GM11168 (cell line): ENCODE results near the gene PDIA2.
"Not testable (repeated sequence)": the region's sequence is repeated elsewhere in the genome, so short reads cannot be mapped to it uniquely, and the experiment has no call there.

Experiments used
- in situ Hi-C: fragments of 300-500 bp; cut with MboI; formaldehyde crosslinking; loops from one replicate; pipeline ENCODE4 v1.12.0; 2022; ENCODE audit warnings: low sequenced_read_pairs; ENCODE audit not compliant: unreplicated experiment

PDIA2 gene, protein sequence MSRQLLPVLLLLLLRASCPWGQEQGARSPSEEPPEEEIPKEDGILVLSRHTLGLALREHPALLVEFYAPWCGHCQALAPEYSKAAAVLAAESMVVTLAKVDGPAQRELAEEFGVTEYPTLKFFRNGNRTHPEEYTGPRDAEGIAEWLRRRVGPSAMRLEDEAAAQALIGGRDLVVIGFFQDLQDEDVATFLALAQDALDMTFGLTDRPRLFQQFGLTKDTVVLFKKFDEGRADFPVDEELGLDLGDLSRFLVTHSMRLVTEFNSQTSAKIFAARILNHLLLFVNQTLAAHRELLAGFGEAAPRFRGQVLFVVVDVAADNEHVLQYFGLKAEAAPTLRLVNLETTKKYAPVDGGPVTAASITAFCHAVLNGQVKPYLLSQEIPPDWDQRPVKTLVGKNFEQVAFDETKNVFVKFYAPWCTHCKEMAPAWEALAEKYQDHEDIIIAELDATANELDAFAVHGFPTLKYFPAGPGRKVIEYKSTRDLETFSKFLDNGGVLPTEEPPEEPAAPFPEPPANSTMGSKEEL

DNA sequence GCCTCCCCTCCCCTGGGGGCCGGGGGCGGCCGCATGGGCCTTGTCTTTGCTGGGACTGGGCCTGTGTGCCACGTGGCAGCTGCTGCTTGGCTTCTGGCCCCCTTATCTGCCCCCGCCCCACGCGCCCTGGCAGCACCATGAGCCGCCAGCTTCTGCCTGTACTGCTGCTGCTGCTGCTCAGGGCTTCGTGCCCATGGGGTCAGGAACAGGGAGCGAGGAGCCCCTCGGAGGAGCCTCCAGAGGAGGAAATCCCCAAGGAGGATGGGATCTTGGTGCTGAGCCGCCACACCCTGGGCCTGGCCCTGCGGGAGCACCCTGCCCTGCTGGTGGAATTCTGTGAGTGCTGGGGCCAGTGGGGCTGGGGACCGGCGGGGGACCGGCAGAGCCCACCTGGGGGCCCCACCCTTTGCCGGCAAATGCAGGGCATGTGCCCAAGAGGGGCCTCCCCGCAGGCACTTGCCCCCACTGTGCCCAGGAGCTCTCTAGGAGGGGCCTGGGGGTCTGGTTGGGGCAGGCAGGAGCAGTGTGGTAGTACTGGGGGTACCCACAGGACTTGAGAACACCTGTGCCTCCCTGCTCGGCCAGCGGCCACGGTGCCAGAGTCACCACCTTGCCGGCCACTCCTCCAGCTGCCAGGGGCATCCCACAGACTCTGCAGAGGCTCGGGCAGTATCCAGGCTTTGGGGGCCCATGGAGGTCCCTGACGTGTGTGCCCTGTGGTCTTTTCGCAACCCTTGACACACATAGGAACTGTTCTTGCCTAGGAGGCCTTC, at the start of gene PDIA2:
Gene PDIA2, plus strand, starts transcription at position 132 of the 773 bp plus-strand sequence. Its CDS starts 6 bp downstream, at position 138.
- in situ Hi-C loops, result no loop called here

DNA sequence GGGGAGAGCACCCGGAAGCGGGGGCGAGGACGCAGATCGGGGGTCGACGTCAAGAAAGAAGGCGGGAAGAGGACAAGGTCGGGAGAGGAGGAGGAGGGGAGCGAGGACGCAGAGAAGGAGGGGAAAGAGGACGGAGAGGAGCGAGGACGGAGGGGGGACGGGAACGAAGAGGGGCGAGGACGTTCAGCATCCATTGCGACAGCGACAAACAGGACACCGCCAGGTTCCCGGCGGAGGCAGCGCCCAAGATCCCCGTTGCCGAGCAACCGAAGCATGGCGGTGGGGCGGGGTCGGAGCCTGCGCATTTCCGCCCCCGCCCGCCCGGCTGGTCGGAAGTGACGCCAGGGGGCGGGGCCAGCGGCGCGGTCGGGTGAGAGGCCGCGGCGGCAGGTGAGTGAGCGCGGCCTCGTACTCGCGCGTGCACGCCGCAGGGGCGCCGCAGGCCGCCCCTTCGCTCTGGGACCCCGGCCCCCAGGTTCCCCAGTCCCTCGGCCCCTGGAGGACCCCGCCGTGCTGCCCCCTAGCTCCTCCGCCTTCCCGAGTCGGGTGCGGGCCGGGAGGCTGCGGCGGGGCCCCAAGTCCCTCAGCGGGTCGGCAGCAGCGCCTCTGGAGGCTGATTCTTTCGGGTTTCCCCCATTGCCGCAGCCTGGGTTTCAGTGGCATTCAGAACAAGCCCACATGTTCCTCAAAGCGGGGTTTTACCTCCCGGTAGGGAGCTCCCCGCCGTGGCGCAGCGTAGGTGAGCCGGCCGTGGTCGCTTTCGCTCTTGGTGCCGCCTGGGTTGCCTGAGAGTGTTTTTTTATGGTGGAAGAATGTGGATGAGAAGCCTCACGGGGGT, 48.3 kb upstream of the PDIA2 start, which contains the start of gene FAM234A:
Gene FAM234A, plus strand, starts transcription at position 354 of the 838 bp plus-strand sequence. CDS start 19,593 bp downstream, outside the sequence.
- in situ Hi-C loops, result no loop called here

DNA sequence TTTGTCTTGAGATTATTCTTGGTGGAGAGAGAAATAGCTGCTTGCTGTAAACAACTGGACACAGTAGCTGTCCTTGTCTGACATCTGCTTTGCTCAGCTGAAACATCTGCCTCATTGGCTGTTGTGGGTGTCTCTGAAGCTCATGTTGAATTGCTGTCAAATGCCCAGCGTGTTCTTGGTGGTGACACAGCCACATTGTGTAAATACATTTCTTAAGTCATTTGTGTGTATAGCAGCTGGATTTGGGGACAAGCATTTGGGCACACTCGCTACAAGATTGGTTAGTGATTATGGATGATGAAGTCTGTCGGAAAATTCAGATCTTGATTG, 43.1 kb upstream of the PDIA2 start:
- in situ Hi-C loops, result no loop called here

DNA sequence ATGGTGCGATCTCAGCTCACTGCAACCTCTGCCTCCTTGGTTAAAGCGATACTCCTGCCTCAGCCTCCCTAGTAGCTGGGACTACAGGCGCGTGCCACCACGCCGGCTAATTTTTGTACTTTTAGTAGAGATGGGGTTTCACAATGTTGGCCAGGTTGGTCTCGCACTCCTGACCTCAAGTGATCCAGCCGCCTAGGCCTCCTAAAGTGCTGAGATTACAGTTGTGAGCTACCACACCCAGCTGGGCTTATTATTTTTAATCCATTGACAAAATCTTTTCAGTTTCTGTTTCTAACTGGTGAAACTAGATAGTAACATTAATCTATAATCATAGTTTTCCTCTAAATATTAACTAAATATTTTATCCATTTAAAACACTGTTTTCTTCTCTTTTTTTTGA, 42.4 kb upstream of the PDIA2 start:
- in situ Hi-C loops, result no loop called here

DNA sequence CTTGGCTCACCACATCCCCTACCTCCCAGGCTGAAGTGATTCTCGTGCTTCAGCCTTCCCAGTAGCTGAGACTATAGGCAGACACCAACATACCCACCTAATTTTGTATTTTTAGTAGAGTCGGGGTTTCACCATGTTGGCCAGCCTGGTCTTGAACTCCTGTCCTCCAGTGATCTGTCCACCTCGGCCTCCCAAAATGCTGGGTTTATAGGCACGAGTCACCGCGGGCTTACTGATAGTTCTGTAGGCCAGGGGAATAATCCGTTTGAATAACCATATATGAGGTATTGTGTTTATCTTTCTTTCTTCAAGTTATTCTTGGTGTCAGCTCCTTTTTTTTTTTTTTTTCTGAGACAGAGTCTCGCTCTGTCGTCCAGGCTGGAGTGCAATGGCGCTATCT, 40.7 kb upstream of the PDIA2 start:
- in situ Hi-C loops, result no loop called here

DNA sequence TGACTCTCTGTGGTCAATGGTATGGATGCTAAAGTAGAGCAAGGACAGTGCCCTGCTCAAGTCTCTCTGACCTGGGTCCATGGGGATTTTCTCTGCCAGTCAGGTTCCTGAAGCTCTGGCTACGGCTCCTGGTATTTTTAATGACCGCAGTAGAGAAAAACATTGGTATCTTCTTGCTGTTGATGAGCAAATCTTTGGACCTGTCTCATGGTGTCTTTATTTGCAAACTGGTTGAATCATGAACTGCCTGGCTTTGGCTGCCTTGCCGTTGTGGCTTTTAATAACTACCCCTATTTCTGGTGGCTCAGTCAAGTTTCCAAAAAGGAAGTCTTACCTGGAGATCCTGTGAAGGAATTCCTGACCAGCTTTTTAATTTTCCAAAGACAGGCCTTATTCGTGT, 39.6 kb upstream of the PDIA2 start:
- in situ Hi-C loops, result no loop called here

DNA sequence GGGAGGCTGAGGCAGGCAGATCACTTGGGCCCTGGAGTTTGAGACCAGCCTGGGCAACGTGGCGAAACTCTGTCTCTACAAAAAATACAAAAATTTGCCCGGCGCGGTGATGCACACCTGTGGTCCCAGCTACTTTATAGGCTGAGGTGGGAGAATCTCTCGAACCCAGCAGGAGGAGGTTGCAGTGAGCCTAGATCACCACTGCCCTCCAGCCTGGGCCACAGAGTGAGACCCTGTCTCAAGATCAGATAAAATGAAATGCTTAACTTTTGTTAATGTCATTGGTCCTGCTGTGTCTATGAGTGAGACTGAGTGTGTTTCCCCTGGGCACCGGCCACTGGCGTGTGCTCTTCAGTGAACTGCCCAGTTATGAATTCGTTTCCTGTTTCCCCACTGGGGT, 37.9 kb upstream of the PDIA2 start:
- in situ Hi-C loops, result no loop called here

DNA sequence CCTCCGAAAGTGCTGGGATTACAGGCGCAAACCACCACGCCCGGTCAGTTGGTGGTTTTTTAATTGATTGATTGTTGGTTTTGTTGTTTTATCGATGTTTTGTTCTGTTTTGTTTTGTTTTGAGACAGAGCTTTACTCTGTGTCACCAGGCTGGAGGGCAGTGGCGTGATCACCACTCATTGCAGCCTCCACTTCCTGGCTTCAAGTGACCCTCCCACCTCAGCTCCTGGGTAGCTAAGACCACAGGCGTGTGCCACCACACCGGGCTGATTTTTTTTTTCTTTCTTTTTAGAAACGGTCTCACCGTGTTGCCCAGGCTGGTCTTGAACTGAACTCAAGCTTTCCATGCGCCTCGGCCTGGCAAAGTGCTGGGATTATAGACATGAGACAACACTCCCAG, 35.9 kb upstream of the PDIA2 start:
- in situ Hi-C loops, result no loop called here

DNA sequence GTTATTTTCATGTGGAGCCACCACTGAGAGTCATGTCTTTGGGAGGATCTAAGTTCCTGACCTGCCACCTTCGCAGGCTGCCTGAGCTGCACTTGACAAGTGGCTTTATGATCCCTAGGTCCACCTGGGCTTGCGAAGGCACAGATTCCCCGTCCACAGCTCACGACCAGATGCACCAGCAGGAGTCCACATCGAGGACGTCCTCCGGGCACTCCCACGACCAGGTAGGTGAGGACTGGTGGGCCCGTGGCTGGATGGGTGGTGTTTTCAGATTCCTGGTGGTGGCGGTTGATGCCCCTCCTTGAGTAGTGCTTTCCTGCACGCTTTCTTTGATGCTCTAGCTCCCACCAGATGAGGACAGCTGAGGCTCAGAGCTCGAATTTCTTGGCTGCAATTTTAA, 33.5 kb upstream of the PDIA2 start:
- in situ Hi-C loops, result no loop called here

DNA sequence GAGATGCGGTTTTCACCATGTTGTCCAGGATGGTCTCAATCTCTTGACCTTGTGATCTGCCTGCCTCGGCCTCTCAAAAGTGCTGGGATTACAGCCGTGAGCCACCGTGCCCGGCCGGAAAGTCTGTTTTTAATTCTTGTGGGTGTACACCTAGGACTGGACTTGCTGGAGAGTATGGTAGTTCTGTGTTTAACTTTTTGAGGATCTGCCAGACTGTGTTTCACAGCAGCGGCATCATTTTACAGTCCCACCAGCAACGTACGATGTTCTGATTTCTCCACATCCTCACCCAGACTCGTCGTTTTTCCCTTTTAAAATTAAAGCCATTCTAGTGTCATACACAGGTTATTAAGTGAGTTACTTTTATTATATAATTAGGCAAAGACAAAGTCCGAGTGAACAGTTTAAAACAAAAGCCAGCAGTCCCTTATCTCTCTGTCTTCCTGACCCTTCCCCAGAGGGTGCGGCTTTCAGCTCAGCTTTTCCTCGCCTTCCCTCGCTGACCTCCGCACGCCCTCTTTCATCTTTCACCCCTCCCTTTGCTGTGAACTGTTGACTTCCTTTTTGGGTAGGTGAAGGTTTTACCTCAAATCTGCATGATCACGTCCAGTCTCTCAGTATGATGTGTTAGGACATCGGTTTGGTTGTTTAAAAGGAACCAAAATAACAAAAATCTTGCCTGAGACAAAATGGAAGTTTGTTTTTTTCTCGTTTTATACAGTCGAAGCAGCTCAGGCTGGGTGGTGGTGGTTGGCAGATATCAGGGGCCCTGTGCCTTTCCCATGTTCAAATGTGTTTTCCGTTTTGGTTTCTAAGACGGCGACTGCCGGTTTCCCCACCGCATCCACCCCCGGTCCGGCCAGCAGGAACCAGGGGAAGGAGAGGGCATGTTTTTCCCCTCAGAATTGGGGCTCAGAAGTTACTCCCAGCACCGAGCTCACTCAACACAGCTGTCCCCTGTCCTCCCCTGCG, 30.3 kb upstream of the PDIA2 start:
- in situ Hi-C loops, result no loop called here

DNA sequence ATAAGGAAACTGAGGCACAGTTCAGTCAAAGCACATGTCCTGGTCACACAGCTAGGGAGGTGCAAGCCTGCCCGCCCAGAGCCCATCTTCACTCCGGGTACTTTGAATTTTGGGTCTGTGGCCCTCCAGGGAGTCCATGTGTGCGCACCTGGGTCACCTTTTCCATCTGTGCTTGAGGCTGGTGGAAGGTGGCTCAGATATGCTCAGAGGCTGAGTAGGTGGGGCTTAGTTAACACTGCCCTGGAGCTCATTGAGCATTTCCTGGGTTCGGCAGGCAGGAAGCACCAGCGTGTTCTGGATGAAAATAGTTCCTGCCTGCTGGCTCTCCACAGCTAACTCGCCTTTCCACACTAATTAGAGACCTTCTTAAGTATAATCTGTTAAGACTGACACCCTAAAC, 29.1 kb upstream of the PDIA2 start:
- in situ Hi-C loops, result no loop called here

DNA sequence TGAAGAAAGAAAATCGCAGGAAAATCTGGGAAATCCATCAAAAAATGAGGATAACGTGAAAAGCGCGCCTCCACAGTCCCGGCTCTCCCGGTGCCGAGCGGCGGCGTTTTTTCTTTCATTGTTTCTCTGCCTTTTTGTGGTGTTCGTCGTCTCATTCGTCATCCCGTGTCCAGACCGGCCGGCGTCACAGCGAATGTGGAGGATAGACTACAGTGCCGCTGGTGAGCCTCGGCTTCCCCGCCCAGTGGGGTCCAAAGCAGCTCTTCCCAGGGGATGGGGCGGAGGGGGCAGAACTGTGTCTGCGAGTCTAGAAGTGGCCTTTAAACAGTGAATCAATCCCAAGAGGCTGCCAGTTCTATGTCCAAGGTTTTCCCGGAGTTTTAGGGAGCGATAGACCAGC, 28.5 kb upstream of the PDIA2 start:
- in situ Hi-C loops, result no loop called here

DNA sequence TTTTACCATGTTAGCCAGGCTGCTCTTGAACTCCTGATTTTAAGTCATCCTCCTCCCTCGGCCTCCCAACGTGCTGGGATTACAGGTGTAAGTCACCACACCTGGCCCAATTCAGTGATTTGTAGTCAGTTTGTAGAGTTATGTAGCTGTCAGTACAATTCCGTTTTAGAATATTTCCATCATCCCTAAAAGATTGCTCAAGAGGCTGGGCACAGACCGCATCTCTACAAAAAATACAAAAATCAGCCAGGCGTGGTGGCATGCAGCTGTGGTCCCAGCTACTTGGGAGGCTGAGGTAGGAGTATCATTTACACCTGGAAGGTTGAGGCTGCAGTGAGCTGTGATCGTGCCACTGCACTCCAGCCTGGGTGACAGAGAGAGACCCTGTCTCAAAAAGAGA, 27.8 kb upstream of the PDIA2 start:
- in situ Hi-C loops, result no loop called here

DNA sequence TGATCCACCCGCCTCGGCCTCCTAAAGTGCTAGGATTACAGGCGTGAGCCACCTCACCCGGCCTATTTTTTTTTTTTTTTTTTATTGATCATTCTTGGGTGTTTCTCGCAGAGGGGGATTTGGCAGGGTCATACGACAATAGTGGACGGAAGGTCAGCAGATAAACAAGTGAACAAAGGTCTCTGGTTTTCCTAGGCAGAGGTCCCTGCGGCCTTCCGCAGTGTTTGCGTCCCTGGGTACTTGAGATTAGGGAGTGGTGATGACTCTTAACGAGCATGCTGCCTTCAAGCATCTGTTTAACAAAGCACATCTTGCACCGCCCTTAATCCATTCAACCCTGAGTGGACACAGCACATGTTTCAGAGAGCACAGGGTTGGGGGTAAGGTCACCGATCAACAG, 24.9 kb upstream of the PDIA2 start:
- in situ Hi-C loops, result not testable (repeated sequence)

DNA sequence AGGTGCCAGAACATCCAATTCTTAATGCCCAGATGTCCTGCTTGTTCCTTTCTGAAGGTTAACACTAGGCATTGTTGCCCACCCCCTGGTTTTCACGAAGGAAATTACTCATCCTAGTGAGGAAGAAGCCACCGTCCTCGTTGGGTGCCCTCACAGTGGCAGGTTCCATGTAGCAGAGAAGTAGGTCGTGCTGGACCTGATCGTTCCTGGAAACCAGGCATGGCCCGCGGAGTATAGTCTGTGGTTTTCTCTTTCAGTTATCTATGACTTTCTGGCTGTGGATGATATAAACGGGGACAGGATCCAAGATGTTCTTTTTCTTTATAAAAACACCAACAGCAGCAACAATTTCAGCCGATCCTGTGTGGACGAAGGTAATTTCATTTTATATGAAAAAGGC, 23.7 kb upstream of the PDIA2 start:
- in situ Hi-C loops, result no loop called here

DNA sequence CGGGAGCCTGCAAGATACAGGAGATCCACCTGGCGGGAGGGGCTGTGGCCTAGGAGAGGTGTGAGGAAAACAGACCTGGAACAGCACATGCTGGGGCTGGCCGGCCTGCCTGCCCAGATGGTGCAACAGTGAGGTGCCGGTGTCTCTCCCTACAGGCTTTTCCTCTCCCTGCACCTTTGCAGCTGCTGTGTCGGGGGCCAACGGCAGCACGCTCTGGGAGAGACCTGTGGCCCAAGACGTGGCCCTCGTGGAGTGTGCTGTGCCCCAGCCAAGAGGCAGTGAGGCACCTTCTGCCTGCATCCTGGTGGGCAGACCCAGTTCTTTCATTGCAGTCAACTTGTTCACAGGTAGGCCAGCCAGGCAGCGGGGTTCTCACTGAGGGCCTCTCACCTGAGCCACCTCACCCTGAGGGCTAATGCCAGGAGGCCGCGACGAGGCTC, 23.1 kb upstream of the PDIA2 start:
- in situ Hi-C loops, result no loop called here

DNA sequence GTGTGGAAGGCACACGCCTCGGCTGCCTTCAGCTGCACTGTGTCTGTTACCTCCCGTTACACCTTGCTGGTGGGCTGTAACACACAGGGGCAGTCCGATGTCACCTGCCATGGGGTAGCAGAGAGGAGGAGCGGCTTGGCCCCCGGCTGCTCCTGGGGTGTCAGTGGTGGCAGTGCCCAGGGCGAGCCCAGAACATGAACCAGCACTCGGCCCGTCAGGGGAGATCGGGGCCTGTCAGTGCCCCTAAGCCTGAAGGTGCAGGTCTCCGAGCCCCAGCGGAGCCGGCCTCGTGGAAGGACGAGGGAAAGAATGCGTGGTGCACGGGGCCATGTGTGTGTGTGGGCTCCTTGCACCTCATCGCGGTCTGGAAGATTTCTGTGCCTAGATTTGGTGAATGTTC, 22.6 kb upstream of the PDIA2 start:
- in situ Hi-C loops, result no loop called here

DNA sequence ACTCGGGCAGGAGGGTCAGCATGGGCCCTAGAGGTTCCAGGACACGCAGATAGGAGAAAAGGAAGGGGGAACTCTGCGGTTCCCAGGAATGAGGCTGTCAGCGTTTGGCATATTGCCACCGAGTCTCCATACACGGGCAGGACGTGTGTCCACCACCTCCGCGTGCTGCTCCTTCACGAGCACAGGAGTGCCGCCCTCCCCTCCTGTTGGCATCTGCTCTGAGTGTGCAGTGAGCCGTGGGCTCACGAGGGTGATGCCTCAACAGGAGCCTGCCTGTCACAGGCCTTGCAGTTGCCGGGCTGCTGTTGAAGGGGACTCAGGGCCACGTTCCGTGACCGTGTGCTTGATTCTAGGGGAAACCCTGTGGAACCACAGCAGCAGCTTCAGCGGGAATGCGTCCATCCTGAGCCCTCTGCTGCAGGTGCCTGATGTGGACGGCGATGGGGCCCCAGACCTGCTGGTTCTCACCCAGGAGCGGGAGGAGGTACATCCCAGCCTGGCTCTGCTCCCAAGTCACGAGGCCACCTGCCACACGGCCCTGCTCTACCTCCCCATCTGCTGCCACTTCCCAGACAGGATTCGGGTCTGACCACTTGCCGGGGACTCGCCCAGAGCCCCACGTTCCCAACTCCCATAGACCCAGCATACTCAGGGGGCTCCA, 21.8 kb upstream of the PDIA2 start:
- in situ Hi-C loops, result no loop called here
